H1 (cell line): Measurements from ENCODE around the gene DDA1. TPM values are rescaled to one million over a fixed set of nuclear protein-coding genes. Genes with fewer than 3 reads are reported as not detected.

Source experiments
- CBX5 ChIP-seq: fragments of 300-800, 300-1000 bp; sonication (generic); IDR thresholded peaks from 2 replicates; pipeline ENCODE4 v1.7.1; 2016; ENCODE audit warnings: antibody characterized with exemption, low read length, low read depth
- CHD7 ChIP-seq: fragments of 300-600 bp; sonication (generic); IDR thresholded peaks from 2 replicates; pipeline ENCODE4 v1.7.1; 2012; ENCODE audit warnings: low read length, moderate library complexity, mild to moderate bottlenecking, inconsistent platforms; ENCODE audit not compliant: insufficient replicate concordance
- HDAC2 ChIP-seq, 2 experiments: fragments of 300-600 bp in 1 of 2; sonication (generic) in 1 of 2; IDR thresholded peaks; 2 replicates each; pipeline ENCODE4 v1.6.1; 2011 to 2012; ENCODE audit warnings: low read depth in 2 of 2, low read length in 2 of 2, mild to moderate bottlenecking in 2 of 2, moderate library complexity in 2 of 2, borderline replicate concordance in 1 of 2, inconsistent platforms in 1 of 2
- NANOG ChIP-seq: IDR thresholded peaks from 2 replicates; pipeline ENCODE4 v1.6.1; 2011; ENCODE audit warnings: low read length, low read depth, mild to moderate bottlenecking, inconsistent platforms; ENCODE audit not compliant: insufficient read depth, poor library complexity, severe bottlenecking
- POLR2A ChIP-seq, 2 experiments: IDR thresholded peaks; 1 replicate in 1 of 2; 2 replicates in 1 of 2; pipeline ENCODE4 v1.6.1; 2011; ENCODE audit warnings: low read depth in 2 of 2, low read length in 2 of 2, mild to moderate bottlenecking in 2 of 2; ENCODE audit errors: control extremely low read depth in 1 of 2
- POLR2AphosphoS5 ChIP-seq: IDR thresholded peaks from 2 replicates; pipeline ENCODE4 v1.6.1; 2011; ENCODE audit warnings: low read depth, low read length
- RBBP5 ChIP-seq: IDR thresholded peaks from 2 replicates; pipeline ENCODE4 v1.7.1; 2012; ENCODE audit warnings: low read depth, mild to moderate bottlenecking, inconsistent platforms, low read length, moderate library complexity, borderline replicate concordance
- SIRT6 ChIP-seq: IDR thresholded peaks from one replicate; pipeline ENCODE4 v1.7.1; 2012; ENCODE audit warnings: low read length, inconsistent platforms
- SRF ChIP-seq: IDR thresholded peaks from 2 replicates; pipeline ENCODE4 v1.6.1; 2011; ENCODE audit warnings: mild to moderate bottlenecking, low read depth, low read length, moderate library complexity
- TAF1 ChIP-seq: IDR thresholded peaks from 2 replicates; pipeline ENCODE4 v1.6.1; 2011; ENCODE audit warnings: mild to moderate bottlenecking, low read depth, low read length
- USF2 ChIP-seq: IDR thresholded peaks from 2 replicates; pipeline ENCODE4 v1.6.1; 2011; ENCODE audit warnings: low read length, improper control_type of control experiment
- polyA plus RNA-seq, 7 experiments: library from polyadenylated mRNA; depleted of rRNA in 3 of 7; stranded (reverse) in 5 of 7; unstranded in 2 of 7; fragments of >200 nt in 5 of 7; fragments of 200-250 nt in 2 of 7; gene quantifications; 1 replicate in 5 of 7; 2 replicates in 1 of 7; 4 replicates in 1 of 7; pipeline versions ENCODE4 v1.2.1 to v1.2.3, GENCODE V29; 2011 to 2013; ENCODE audit warnings: missing spikeins in 2 of 7, mixed read lengths in 2 of 7
- total RNA-seq: library from RNA; stranded (reverse); fragmentation: NEBNext Ultra II Directional; extraction: Animal tissue kit (Norgen Biotek cat#: 25700); gene quantifications from 2 replicates; pipeline ENCODE4 v1.2.1, GENCODE V29; 2021

DDA1 gene
- total and polyA plus RNA-seq, 2 of the 8 experiments (the other 6 are each of a cell fraction or from before 2014, with no cell fraction given): 29.2 to 34.5 TPM

GRCh38 chr19:17325133-17325532 lies 15.8 kb downstream of the DDA1 start (continued):
- no peak for TF ChIP-seq CHD7
- TF ChIP-seq POLR2A (IDR thresholded peaks at IDR 0.05; ENCODE audit: control extremely low read depth in 1 of 2, low read depth in 2 of 2, low read length in 2 of 2): no peak
- TF ChIP-seq USF2: no peak
- no peak for TF ChIP-seq HDAC2 (IDR thresholded peaks at IDR 0.05; ENCODE audit: borderline replicate concordance in 1 of 2, low read depth in 2 of 2, low read length in 2 of 2)
- TF ChIP-seq SIRT6: no peak
- TF ChIP-seq NANOG: no peak
- TF ChIP-seq SRF: no peak
- TF ChIP-seq TAF1: no peak
- no peak for TF ChIP-seq POLR2AphosphoS5
- TF ChIP-seq RBBP5: no peak
- TF ChIP-seq CBX5: no peak
